Panc1 (cell line): ENCODE data around the gene STXBP5.

ENCODE experiments used
- SIN3A ChIP-seq: IDR thresholded peaks from 2 replicates; pipeline ENCODE4 v1.6.1; 2012; ENCODE audit warnings: low read depth, mild to moderate bottlenecking, low read length, moderate library complexity, borderline replicate concordance; ENCODE audit not compliant: insufficient read depth
- TCF7L2 ChIP-seq: IDR thresholded peaks from 2 replicates; pipeline ENCODE4 v1.6.1; 2011; ENCODE audit warnings: mild to moderate bottlenecking, low read depth, low read length, inconsistent platforms
- TF ChIP-seq, protein P1 (sequence below): fragments of 450-650 bp; IDR thresholded peaks from 2 replicates; pipeline ENCODE4 v1.5.1; 2017; ENCODE audit warnings: mild to moderate bottlenecking

DNA sequence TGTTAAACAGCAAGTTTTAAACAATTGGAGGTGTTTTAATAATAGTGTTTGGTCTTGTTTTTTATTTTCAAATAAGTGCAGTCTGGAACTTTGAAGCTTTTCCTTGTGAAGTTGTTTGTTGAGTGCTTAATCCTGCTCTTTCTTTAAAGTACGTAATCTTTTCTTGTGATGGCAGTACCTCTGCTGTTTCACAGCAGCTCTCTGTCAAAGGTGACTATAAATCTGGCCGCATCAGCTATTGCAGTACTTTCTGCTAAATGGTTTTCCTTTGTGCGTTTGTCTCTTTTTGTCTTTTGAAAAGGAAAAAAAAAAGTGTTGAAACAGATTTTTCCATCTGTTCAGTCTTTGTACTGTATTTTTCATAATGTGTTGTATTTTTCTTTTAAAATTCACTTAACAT is 12.7 kb downstream of the STXBP5 start:
- TF ChIP-seq, protein P1, sequence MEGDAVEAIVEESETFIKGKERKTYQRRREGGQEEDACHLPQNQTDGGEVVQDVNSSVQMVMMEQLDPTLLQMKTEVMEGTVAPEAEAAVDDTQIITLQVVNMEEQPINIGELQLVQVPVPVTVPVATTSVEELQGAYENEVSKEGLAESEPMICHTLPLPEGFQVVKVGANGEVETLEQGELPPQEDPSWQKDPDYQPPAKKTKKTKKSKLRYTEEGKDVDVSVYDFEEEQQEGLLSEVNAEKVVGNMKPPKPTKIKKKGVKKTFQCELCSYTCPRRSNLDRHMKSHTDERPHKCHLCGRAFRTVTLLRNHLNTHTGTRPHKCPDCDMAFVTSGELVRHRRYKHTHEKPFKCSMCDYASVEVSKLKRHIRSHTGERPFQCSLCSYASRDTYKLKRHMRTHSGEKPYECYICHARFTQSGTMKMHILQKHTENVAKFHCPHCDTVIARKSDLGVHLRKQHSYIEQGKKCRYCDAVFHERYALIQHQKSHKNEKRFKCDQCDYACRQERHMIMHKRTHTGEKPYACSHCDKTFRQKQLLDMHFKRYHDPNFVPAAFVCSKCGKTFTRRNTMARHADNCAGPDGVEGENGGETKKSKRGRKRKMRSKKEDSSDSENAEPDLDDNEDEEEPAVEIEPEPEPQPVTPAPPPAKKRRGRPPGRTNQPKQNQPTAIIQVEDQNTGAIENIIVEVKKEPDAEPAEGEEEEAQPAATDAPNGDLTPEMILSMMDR = no peak
- TF ChIP-seq TCF7L2 = no peak
- TF ChIP-seq SIN3A = no peak
